ENCODE results near the gene CLEC3B.
A peak's percentile ranks its signal among the peaks of the same experiment; 100 is the strongest.
"Not testable (repeated sequence)": the region's sequence is repeated elsewhere in the genome, so short reads cannot be mapped to it uniquely, and the experiment has no call there.

The CLEC3B gene, protein sequence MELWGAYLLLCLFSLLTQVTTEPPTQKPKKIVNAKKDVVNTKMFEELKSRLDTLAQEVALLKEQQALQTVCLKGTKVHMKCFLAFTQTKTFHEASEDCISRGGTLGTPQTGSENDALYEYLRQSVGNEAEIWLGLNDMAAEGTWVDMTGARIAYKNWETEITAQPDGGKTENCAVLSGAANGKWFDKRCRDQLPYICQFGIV

GRCh38 chr3:45026038-45026437 lies at the start of gene CLEC3B:
TSS of gene CLEC3B (plus strand) at chr3:45026303. CDS start at chr3:45026363, 60 bp downstream.
- DNase-seq, result no peak

GRCh38 chr3:44981220-44981619 lies 44.9 kb upstream of the CLEC3B start:
- no peak for DNase-seq

- peak; percentile 19 for DNase-seq
Observed at GRCh38 chr3:44981751-44982150, 44.4 kb upstream of the CLEC3B start.

DNA sequence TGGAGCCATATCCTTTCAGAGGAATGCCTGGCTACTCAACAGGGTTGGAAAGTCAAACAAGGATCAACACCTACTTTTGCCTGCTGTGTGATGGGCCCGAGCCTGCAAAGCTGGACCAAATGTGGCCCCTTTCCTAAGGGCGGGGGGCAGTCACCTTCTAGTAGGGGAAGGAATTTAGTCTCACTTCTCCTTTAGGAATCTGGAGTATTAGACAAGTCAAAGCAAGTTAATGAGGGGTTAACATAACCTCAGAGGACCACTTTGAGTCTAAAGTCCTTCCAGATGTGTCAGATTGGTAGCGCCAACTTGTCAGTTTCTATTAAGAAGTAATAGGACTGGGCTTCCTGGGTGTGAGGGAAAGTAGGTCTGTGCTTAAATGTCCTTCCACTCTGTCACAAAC lies 43.3 kb upstream of the CLEC3B start:
- no peak for DNase-seq

- no peak for DNase-seq
Observed at GRCh38 chr3:44983484-44983941, 42.6 kb upstream of the CLEC3B start.

DNA sequence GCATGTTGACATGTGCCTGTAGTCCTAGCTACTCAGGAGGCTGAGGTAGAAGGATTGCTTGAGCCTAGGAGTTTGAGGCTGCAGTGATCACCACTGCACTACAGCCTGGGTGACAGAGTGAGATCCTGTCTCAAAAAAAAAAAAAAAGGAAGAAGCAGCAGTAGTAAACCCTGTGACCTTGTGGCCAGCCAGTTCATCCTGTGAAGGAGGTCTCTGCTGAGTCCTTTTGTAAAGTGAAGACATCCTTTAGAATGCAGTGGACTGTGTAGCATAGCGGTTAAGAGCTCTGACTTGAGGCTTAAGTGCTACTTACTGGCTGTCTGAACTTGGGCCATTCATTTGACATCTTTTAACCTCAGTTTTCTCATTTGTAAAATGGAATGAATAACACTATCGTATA lies 41.8 kb upstream of the CLEC3B start:
- no peak for DNase-seq

GRCh38 chr3:44986330-44986729 lies 39.8 kb upstream of the CLEC3B start:
- DNase-seq, result not testable (repeated sequence)

DNA sequence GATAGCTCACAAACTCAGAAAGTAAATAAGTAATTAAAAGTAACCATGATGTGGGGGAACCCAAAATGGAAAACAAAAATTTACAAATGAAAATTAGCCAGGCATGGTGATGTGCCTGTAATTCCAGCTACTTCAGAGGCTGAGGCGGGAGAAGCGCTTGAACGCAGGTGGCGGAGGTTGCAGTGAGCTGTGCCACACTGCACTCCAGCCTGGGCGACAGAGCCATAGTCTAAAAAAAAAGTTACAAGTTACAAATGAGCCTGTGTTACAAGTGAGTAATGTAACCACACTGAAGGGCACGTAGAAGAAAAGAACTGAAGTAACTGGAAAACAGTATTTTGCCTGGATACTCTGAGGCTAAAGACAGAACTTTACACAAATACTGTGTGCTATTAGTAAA lies 38.8 kb upstream of the CLEC3B start:
- no peak for DNase-seq

DNA sequence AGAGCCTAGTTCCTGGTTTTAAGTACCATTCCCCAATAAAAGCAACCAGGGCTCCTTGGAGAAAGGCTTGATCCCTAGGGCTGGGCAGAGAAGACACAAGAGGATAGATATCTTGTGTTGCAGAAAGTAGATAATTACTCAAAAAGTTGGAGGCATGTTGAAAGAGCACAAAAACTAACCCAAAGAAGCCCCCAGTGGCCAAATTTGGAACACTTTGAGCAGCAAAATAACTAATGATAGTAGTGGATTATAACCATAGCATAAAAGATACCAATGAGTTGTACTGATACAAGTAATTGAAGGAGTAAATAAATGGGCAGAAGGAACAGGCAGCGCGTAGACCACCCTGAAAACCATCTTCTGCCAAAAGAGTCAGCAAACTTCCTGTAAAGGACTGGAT lies 38.0 kb upstream of the CLEC3B start:
- DNase-seq, result no peak

DNA sequence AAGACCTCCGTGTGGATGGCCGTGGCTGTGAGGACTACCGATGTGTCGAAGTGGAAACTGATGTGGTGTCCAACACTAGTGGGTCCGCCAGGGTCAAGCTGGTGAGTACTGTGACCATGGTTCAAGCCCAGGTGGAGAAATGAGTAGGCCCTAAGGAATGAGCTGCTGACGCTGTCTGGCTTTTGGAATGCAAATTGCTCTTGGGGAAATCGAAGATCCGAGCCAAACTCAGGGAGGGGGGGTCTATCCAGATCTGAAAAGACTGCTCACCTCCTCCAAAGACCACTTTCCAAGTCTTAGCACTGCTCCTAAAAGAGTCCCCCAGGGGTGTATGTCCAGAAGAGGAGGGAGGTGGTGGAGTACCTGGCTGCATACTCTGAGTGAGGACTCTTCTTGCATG lies 37.0 kb upstream of the CLEC3B start:
- no peak for DNase-seq

DNA sequence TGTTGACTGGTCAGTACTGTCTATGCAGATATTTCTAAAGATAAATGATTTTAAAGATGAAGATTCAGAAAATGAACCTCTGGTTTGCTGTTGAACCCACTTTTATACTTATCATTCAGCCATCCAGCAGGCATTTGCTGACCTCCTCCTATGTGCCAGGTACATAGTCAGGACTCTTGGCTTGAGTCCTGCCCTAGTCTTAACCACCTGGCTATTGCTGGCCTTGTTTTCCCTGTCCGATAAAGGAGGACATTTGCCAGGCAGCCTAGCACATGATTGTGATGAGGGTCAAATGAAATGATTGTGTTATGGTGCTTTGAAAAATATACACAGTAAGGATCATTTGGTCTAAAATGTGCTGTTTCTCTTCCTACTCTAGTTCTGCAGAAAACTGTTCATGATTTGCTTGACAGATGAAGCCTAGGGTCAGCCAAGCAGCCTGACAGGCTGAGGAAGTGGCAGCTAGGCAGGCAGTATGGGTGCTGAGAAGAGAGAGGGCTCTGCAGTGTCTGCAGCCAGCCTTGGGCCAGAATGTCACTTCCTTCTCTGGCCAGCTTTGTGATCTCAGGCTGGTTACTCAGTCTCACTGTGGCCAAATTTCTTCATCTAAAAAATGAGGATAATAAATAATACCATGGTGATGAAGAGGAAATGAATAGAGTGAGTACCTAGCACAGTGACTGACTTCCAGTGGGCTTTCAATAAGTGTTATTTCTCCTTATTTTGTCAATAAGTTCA lies 36.3 kb upstream of the CLEC3B start:
- DNase-seq, result no peak

DNA sequence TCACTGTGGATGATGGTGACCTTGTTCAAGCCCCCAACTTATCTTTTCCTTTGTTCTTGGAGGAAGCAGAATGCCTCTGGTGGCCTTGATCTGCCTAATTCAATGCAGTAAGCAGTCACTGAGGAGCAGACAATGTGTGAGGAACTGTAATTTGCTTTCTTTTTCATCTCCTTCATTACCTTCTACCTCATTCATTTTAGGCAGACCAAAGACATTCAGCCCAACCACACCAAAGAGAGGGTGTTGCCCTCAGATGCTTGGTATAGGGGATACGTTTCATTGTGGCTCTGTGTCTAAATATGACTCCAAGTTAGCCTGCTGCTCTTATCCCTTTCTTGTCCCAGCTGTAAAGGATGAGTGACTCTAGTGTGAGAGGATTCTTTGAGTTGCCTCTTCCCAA lies 34.8 kb upstream of the CLEC3B start:
- DNase-seq, result no peak

GRCh38 chr3:44992555-44993470 lies 33.3 kb upstream of the CLEC3B start:
- DNase-seq, result peak; percentile 28

DNA sequence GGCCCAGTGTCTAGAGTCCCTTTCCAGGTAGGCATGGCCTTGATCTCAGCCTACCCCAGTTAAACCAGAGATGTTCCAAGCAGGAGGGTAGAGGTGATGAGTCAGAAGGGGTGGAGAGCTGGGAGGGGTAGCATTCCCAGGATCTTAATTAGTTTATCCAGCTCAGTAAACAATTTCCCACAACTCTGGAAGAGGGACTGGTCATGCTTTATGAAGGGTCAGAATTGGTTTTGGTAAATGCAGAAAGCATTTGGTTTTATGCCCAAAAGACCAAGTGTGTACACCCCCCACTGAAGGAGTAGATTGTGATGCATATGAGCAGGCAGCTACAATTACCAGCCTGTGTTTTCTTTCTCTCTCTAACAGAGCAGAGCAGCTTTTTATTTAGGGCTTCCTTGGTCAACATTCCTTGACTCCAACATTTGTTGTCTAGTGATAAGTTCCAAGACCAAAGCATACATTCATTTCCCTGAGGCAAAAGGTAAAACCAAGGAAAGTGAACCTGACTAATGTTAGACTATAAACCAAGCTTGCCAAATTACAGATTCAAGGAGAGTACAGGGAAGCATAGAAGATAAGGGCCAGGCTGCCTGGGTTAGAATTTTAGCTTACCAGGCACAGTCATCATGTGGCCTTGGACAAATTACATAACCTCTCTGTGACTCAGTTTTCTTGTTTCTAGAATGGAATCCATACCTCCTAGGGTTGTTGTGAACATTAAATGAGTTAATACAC lies 32.5 kb upstream of the CLEC3B start:
- no peak for DNase-seq

GRCh38 chr3:44995142-44995770 lies 30.8 kb upstream of the CLEC3B start:
- no peak for DNase-seq

GRCh38 chr3:44996556-44996969 lies 29.5 kb upstream of the CLEC3B start:
- DNase-seq, result no peak

DNA sequence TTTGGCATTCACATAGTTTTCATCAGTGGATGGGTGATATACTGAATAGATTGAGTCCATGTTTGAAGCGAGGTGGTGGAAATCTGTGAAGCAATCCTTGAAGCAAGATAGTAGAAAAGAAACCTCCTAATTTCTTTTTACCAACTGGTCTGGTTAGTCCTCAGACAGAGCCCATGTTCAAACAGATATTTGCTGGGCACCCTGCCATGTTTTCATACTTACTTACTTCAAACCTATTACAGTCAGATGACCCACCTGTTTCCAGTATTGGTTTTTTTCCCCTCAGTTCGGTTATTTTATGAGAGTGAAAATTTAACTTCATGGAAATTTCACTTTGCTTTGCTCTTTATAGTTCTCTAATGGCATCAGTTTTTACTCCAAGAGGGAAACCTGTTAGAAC lies 26.3 kb upstream of the CLEC3B start:
- no peak for DNase-seq

GRCh38 chr3:45000823-45001222 lies 25.3 kb upstream of the CLEC3B start:
- DNase-seq, result no peak

DNA sequence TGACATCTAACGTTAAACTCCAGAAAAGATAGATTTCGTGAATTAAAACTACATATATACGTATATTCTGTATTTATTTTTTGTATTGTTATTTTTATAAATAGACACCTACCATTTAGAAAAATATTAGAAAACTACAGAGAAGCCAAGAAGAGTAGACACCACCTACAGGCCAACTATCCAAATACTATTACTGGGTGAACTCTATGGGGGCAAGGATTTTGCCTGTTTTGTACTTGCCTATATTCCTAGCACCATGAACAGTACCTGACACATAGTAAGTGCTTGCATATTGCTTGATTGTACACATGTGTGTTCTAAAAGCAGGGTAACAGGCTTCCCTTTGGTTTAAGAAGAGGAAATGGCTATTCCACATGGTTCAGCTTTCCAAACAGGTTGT lies 24.4 kb upstream of the CLEC3B start:
- DNase-seq, result no peak

DNA sequence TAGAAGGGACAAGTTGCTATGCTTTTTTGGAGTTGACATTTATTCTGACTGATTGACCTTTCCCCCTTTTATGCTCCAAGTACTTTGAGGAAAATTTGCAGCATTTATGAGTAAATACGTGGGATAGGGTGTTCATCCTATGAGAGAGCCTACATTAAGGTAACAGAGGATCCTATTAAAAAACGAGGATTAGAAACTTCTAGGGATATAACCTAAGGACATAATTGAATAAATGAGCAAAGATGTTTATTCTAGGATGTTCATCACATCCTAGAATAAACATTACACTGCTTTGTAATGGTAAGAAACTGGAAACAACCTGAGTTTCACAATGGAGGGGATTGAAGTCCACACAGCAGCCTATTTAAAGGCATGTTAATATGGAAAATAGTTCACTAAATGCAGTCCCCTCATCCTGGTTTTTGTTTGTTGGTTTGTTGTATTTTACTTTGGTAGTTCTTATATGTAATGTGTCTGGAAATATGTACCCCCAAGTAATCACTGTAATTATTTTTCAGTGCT lies 23.9 kb upstream of the CLEC3B start:
- no peak for DNase-seq

DNA sequence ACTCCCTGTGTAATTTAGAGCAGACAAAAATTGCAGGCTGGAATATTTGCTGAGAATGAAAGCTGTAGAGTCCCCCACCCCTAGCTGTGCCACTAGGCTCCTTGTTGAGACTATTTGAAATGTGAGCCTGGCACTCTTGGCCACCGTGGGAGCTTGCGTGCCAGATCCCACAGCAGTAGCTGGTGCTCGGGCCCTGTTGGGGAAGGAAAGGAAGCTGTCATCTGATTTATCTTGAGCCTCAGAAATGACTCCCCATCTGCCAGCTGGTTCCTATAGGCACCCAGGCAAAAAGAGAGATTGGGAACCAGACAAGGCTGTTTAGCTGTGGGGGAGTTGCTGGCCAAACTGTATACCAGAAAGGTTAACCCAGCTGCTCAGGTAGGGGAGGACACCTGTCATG lies 23.4 kb upstream of the CLEC3B start:
- DNase-seq, result no peak

GRCh38 chr3:45003406-45003805 lies 22.7 kb upstream of the CLEC3B start:
- no peak for DNase-seq

Data from CD4-positive, alpha-beta T cell treated with Interleukin-12 subunit alpha and Interleukin-12 subunit beta, for 1 hour (primary cell).